ENCODE data around the gene HNF1A. TPM values are rescaled to one million over a fixed set of nuclear protein-coding genes. Genes with fewer than 3 reads are reported as not detected.

Gene HNF1A
- polyA plus RNA-seq, 10 donors = 0.05 TPM; not detected in 9

DNA sequence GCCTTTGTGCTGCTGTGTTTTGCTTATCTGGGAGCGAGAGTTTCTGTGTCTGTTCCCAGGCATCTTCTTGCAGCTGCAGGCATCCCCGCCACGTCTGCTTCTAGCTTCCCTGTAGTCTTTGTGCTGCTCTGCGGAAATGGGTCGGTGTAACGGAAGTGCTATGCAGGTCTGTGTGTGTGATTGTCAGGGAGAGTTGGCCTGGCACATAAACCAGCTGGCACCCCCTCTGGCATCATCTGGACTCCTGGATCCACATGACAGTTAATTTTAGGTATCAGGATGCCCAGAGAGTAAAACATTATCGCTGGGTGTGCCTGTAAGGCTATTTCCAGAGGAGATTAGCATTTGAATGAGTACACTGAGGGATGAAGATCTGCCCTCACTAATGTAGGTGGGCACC, 70.1 kb downstream of the HNF1A start:
- no peak for DNase-seq

DNA sequence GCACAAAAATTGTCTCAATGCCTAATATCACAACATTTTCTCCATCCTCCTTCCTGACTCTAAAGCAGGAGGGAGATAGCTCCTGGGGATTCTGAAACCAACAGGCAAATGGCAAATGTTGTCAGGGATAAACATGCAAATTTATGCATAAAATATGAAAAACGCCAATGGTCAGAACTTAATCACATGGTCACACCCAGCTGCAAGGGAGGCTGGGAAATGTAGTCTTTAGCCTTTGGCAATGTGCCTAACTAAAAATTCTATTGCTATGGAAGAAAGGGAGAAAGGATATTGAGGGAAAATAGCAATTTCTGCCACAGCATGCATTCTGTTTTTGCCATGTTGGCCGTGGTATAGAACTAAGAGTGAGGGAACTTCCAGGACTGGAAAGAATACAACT, 72.4 kb downstream of the HNF1A start:
- DNase-seq = peak in 1 of 3 donors; percentile 10

Other genes starting within 250 kb of the HNF1A start
- gene SPPL3, start 74.2 kb upstream of the HNF1A start, polyA plus RNA-seq (ENCODE audit: insufficient read length in 10 of 10) = 10 to 100 TPM; 47.1 to 69.0 (median 54.8) TPM
- gene C12orf43, start 37.9 kb downstream of the HNF1A start, polyA plus RNA-seq (ENCODE audit: insufficient read length in 10 of 10) = 10 to 100 TPM in 8 of 10 donors, 1 to 10 TPM in 2; 8.7 to 12.9 (median 10.7) TPM
- under 1 TPM in 5 of 10 donors, not detected in 5; 0.10 to 0.48 (median 0.11) TPM for gene OASL, start 60.7 kb downstream of the HNF1A start, polyA plus RNA-seq (ENCODE audit: insufficient read length in 10 of 10)
- 1 to 10 TPM in 9 of 10 donors, under 1 TPM in 1; 0.97 to 2.3 (median 1.6) TPM for gene P2RX7, start 154.3 kb downstream of the HNF1A start, polyA plus RNA-seq (ENCODE audit: insufficient read length in 10 of 10)
- gene P2RX4, start 231.6 kb downstream of the HNF1A start, polyA plus RNA-seq (ENCODE audit: insufficient read length in 10 of 10) = 10 to 100 TPM in 8 of 10 donors, 1 to 10 TPM in 2; 8.6 to 14.4 (median 11.4) TPM